Measurements from ENCODE around the gene MSS51.

- no peak for TF ChIP-seq POLR2A (IDR thresholded peaks at IDR 0.05)
- TF ChIP-seq, protein P1, sequence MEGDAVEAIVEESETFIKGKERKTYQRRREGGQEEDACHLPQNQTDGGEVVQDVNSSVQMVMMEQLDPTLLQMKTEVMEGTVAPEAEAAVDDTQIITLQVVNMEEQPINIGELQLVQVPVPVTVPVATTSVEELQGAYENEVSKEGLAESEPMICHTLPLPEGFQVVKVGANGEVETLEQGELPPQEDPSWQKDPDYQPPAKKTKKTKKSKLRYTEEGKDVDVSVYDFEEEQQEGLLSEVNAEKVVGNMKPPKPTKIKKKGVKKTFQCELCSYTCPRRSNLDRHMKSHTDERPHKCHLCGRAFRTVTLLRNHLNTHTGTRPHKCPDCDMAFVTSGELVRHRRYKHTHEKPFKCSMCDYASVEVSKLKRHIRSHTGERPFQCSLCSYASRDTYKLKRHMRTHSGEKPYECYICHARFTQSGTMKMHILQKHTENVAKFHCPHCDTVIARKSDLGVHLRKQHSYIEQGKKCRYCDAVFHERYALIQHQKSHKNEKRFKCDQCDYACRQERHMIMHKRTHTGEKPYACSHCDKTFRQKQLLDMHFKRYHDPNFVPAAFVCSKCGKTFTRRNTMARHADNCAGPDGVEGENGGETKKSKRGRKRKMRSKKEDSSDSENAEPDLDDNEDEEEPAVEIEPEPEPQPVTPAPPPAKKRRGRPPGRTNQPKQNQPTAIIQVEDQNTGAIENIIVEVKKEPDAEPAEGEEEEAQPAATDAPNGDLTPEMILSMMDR (IDR thresholded peaks at IDR 0.05 in 8 of 11, conservative IDR thresholded peaks at IDR 0.05 in 3 of 11), result no peak
These were observed 46.8 kb downstream of the MSS51 start for GRCh38 chr10:73386583-73386982.
